Loucy (cell line): ENCODE data around the gene MYO3B.

Experiments used
- CTCF ChIP-seq: fragments of 200-600 bp; sonication (generic); conservative IDR thresholded peaks from 2 replicates; pipeline ENCODE4 v1.5.1; 2014; ENCODE audit warnings: mild to moderate bottlenecking, antibody characterized with exemption, low read length
- EZH2phosphoT487 ChIP-seq: fragments of 200-600 bp; IDR thresholded peaks from 2 replicates; pipeline ENCODE4 v1.6.1; 2018; ENCODE audit warnings: antibody characterized with exemption, mild to moderate bottlenecking, moderate library complexity, borderline replicate concordance

- TF ChIP-seq CTCF (no peak), EZH2phosphoT487 (no peak)
Observed at GRCh38 chr2:170696948-170697347, 519.0 kb downstream of the MYO3B start.
